B cell (primary cell): ENCODE data around the gene PPL. TPM values are rescaled to one million over a fixed set of nuclear protein-coding genes. Genes with fewer than 3 reads are reported as not detected.

Source experiments
- ATAC-seq: fragments of 200-7000 bp; cut with Tn5 transposase; one replicate; pipeline ENCODE4 v1.10.0; 2021; ENCODE audit warnings: low read depth, mild to moderate bottlenecking, moderate number of reproducible peaks, moderate library complexity
- CTCF ChIA-PET: fragments of 350-600 bp; sonication (Branson Sonifier 250); formaldehyde crosslinking; loops from one replicate; lab custom pipeline; 2021; ENCODE audit warnings: antibody characterized with exemption, inconsistent platforms; lab: Charles Lee
- POLR2A ChIA-PET: fragments of 350-600 bp; sonication (Branson Sonifier 250); formaldehyde crosslinking; loops from one replicate; lab custom pipeline; 2021; ENCODE audit warnings: antibody characterized with exemption; lab: Charles Lee
- DNase-seq: peaks from one replicate; pipeline ENCODE4 v3.0.0; 2013
- H2AFZ ChIP-seq: 2 replicates; pipeline ENCODE4 v1.6.1; 2012; ENCODE audit warnings: mild to moderate bottlenecking, low read depth, low read length; ENCODE audit not compliant: insufficient read depth, poor library complexity, severe bottlenecking
- H3K27ac ChIP-seq, 2 donors: 1 replicate in 1 of 2; 2 replicates in 1 of 2; pipeline ENCODE4 v1.5.1; 2012 to 2013; ENCODE audit warnings: low read length in 2 of 2, mild to moderate bottlenecking in 2 of 2, moderate library complexity in 1 of 2
- H3K27me3 ChIP-seq, 4 experiments: fragments of 200-600 bp in 1 of 4; sonication (generic) in 1 of 4; replicated peaks in 1 of 4; 1 replicate in 2 of 4; 2 replicates in 2 of 4; pipeline versions ENCODE4 v1.6.1 to v1.7.0; 2013 to 2016; ENCODE audit warnings: low read length in 3 of 4, mild to moderate bottlenecking in 2 of 4, mixed read lengths in 1 of 4, moderate library complexity in 1 of 4; ENCODE audit not compliant: insufficient read depth in 4 of 4, control insufficient read depth in 3 of 4; ENCODE audit errors: control extremely low read depth in 1 of 4
- H3K36me3 ChIP-seq, 2 experiments: replicated peaks in 1 of 2; 1 replicate in 1 of 2; 2 replicates in 1 of 2; pipeline versions ENCODE4 v1.6.1 to v1.7.1; 2013; ENCODE audit warnings: low read length in 1 of 2; ENCODE audit not compliant: insufficient read depth in 2 of 2, control insufficient read depth in 1 of 2; ENCODE audit errors: control extremely low read depth in 1 of 2, extremely low read depth in 1 of 2
- H3K4me1 ChIP-seq, 2 donors: fragments of 200-600 bp in 1 of 2; sonication (generic) in 1 of 2; 1 replicate in 1 of 2; 2 replicates in 1 of 2; pipeline versions ENCODE4 v1.5.1 to v1.6.1; 2013 to 2017; ENCODE audit warnings: low read length in 2 of 2; ENCODE audit not compliant: control insufficient read depth in 2 of 2, insufficient read depth in 2 of 2
- H3K4me2 ChIP-seq: replicated peaks from 2 replicates; pipeline ENCODE3; 2012; ENCODE audit warnings: mild to moderate bottlenecking, low read depth, low read length; ENCODE audit not compliant: poor library complexity, severe bottlenecking
- H3K4me3 ChIP-seq, 5 experiments: fragments of 200-600 bp in 1 of 5; sonication (generic) in 1 of 5; 1 replicate in 3 of 5; 2 replicates in 2 of 5; pipeline versions ENCODE4 v1.5.1 to v1.7.0; 2011 to 2016; ENCODE audit warnings: low read length in 4 of 5, mild to moderate bottlenecking in 4 of 5, low read depth in 2 of 5, control low read depth in 1 of 5, moderate library complexity in 1 of 5; ENCODE audit not compliant: insufficient read depth in 1 of 5; ENCODE audit errors: control extremely low read depth in 1 of 5, extremely low read depth in 1 of 5
- H3K79me2 ChIP-seq: fragments of 200-600 bp; sonication (generic); one replicate; pipeline ENCODE4 v1.6.0; 2016; ENCODE audit warnings: low read length; ENCODE audit not compliant: control insufficient read depth, insufficient read depth
- H3K9ac ChIP-seq: fragments of 200-600 bp; sonication (generic); 2 replicates; pipeline ENCODE4 v1.6.1; 2017; ENCODE audit warnings: mild to moderate bottlenecking, low read length, moderate library complexity
- H3K9me3 ChIP-seq, 3 donors: one replicate each; pipeline versions ENCODE4 v1.6.1 to v1.7.1; 2013; ENCODE audit warnings: low read length in 2 of 3; ENCODE audit not compliant: control insufficient read depth in 2 of 3, insufficient read depth in 1 of 3; ENCODE audit errors: control extremely low read depth in 1 of 3
- H4K20me1 ChIP-seq: 2 replicates; pipeline ENCODE4 v1.6.0; 2012; ENCODE audit warnings: mild to moderate bottlenecking, low read length; ENCODE audit not compliant: insufficient read depth, control insufficient read depth, poor library complexity, severe bottlenecking
- H3K27ac Mint-ChIP-seq: one replicate; pipeline ENCODE4 v1.8.0; 2021; ENCODE audit warnings: mixed read lengths
- H3K27me3 Mint-ChIP-seq: one replicate; pipeline ENCODE4 v1.8.0; 2021; ENCODE audit warnings: mixed read lengths
- H3K4me1 Mint-ChIP-seq: one replicate; pipeline ENCODE4 v1.8.0; 2021; ENCODE audit warnings: mixed read lengths
- H3K4me3 Mint-ChIP-seq: one replicate; pipeline ENCODE4 v1.8.0; 2021; ENCODE audit warnings: mixed read lengths
- H3K9me3 Mint-ChIP-seq: one replicate; pipeline ENCODE4 v1.8.0; 2022; ENCODE audit warnings: mixed read lengths; ENCODE audit not compliant: insufficient read depth
- CTCF ChIP-seq: fragments of 200-600 bp; IDR thresholded peaks from one replicate; pipeline ENCODE4 v1.8.0; 2022; ENCODE audit warnings: antibody characterized with exemption, mild to moderate bottlenecking
- EZH2 ChIP-seq: IDR thresholded peaks from 2 replicates; pipeline ENCODE4 v1.6.1; 2012; ENCODE audit warnings: borderline replicate concordance, low read depth, mild to moderate bottlenecking, moderate library complexity, low read length; ENCODE audit not compliant: insufficient read depth, poor library complexity, severe bottlenecking
- WGBS: methylation state at CpG from one replicate; pipeline ENCODE4 v1.1.5; 2013; ENCODE audit warnings: missing lambda C conversion rate; ENCODE audit not compliant: insufficient coverage; 5-methylcytosine and 5-hydroxymethylcytosine counted together
- intact Hi-C: fragments of 100-400 bp; cut with micrococcal nuclease; formaldehyde crosslinking; loops from one replicate; pipeline ENCODE4 v1.10.0; 2022
- polyA plus RNA-seq: library from polyadenylated mRNA; depleted of rRNA; stranded (reverse); fragments of >200 nt; gene quantifications from 2 replicates; pipeline ENCODE4 v1.2.3, GENCODE V29; 2012
- total RNA-seq, 2 donors: library from RNA; stranded (reverse); fragments of 120-200 nt in 1 of 2; gene quantifications; 1 replicate in 1 of 2; 2 replicates in 1 of 2; pipeline versions ENCODE4 v1.2.3 to v1.2.4, GENCODE V29; 2013 to 2022

Gene PPL
- total and polyA plus RNA-seq, 2 donors (not counting 1 experiment from before 2014, with no cell fraction given) = not detected

DNA sequence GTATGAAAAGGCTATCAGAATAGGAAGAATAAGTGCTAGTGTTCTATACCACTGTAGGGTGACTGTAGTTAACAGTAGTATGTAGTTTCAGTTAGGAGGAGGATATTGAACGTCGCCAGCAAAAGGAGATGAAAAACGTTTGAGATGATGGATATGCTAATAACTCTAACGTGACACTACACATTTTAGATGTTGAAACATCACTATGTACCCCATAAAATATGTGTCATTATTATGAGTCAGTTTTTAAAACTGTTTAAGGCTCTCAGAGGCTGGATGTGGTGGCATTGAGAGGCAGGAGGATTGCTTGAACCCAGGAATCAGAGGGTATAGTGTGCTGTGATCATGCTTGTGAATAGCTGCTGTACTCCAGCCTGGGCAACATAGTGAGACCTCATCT lies 57.9 kb downstream of the PPL start:
- no peak for ATAC-seq
- no peaks in the 10 kb centered on the region for H3K9me3 ChIP-seq
- Mint-ChIP-seq H3K4me3 (no peak overlapping the region), H3K27me3 (no peaks in the 10 kb centered on the region), H3K9me3 (no peaks in the 10 kb centered on the region), H3K27ac (no peak overlapping the region), H3K4me1 (no peaks in the 10 kb centered on the region)
- H3K27me3 ChIP-seq = no peaks in the 10 kb centered on the region
- no peaks in the 10 kb centered on the region for H3K79me2 ChIP-seq
- no peak for DNase-seq
- ChIA-PET POLR2A (no interaction called here), CTCF (no interaction called here)
- no peak overlapping the region for H3K4me2 ChIP-seq
- H3K4me1 ChIP-seq = no peaks in the 10 kb centered on the region
- no peak overlapping the region for H3K9ac ChIP-seq
- H2AFZ ChIP-seq = no peak overlapping the region
- TF ChIP-seq CTCF (no peak), EZH2 (no peak)
- intact Hi-C loops = no loop called here
- H4K20me1 ChIP-seq = no peaks in the 10 kb centered on the region
- H3K27ac ChIP-seq = no peak overlapping the region
- H3K4me3 ChIP-seq = no peak overlapping the region
- WGBS = no CpG with 5 or more reads among the region's 4 CpGs
- H3K36me3 ChIP-seq = peaks cover 0 to 74% of the 10 kb centered on the region in 2 experiments

DNA sequence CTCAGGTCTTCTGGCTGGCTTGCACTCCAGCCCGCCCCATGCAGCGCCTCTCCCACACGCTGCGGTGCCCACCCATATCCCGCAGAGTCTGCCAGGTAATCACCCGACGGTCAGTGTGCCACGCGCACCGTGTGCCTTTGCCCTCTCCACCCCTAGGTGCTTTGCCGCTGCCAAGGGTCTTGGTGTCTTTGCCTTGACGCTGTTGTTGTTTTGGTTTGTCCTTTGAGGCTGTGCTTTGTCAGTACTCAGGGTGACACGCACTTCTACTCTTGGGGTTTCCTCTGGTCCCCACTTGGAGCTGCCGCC lies 59.6 kb downstream of the PPL start:
- no peak overlapping the region for H3K9ac ChIP-seq
- H3K4me2 ChIP-seq = no peak overlapping the region
- CTCF ChIA-PET = no interaction called here
- WGBS = 96% methylated on average over 13 of the region's 14 CpGs
- TF ChIP-seq CTCF (no peak), EZH2 (no peak)
- ATAC-seq (no peak), DNase-seq (no peak)
- intact Hi-C loops = no loop called here
- no peaks in the 10 kb centered on the region for H3K27me3 Mint-ChIP-seq
- H3K4me1 Mint-ChIP-seq = no peaks in the 10 kb centered on the region
- H2AFZ ChIP-seq = no peak overlapping the region
- POLR2A ChIA-PET = no interaction called here
- no peak overlapping the region for H3K4me3 ChIP-seq
- no peaks in the 10 kb centered on the region for H3K79me2 ChIP-seq
- no peak overlapping the region for H3K4me3 Mint-ChIP-seq
- H4K20me1 ChIP-seq = no peaks in the 10 kb centered on the region
- H3K4me1 ChIP-seq = no peaks in the 10 kb centered on the region
- peaks cover 0 to 76% of the 10 kb centered on the region in 2 experiments for H3K36me3 ChIP-seq
- no peaks in the 10 kb centered on the region for H3K9me3 Mint-ChIP-seq
- no peak overlapping the region for H3K27ac Mint-ChIP-seq
- H3K27me3 ChIP-seq = no peaks in the 10 kb centered on the region
- H3K27ac ChIP-seq = no peak overlapping the region
- H3K9me3 ChIP-seq = no peaks in the 10 kb centered on the region
